Endothelial cell of umbilical vein (primary cell): Measurements from ENCODE around the gene TMEM186. TPM values are rescaled to one million over a fixed set of nuclear protein-coding genes. Genes with fewer than 3 reads are reported as not detected.

Experiments used
- BruUV-seq: library from RNA; stranded (reverse); fragments of 400-500 nt; replicated peaks from 2 replicates; lab custom pipeline; 2021; lab: Mats Ljungman, UMichigan
- CTCF ChIA-PET: fragments of 300-600, 350-600 bp; sonication (Branson Sonifier 250); formaldehyde crosslinking; loops from one replicate; lab custom pipeline; 2021; ENCODE audit warnings: antibody characterized with exemption, inconsistent platforms; lab: Charles Lee
- POLR2A ChIA-PET: fragments of 300-600, 350-600 bp; sonication (Branson Sonifier 250); formaldehyde crosslinking; loops from one replicate; lab custom pipeline; 2021; ENCODE audit warnings: antibody characterized with exemption, inconsistent platforms; lab: Charles Lee
- DNase-seq: peaks from one replicate; pipeline ENCODE4 v3.0.0-alpha.2; 2011; ENCODE audit warnings: low read depth, low spot score
- FAIRE-seq: peaks from 2 replicates; lab custom pipeline; 2011; peaks lifted over from hg19 to GRCh38; lab: Jason Lieb, UNC
- H2AFZ ChIP-seq: 2 replicates; pipeline ENCODE4 v1.6.0; 2012; ENCODE audit warnings: low read depth, low read length, control low read depth, inconsistent platforms
- H3K27ac ChIP-seq: 2 replicates; pipeline ENCODE4 v1.5.1; 2011; ENCODE audit warnings: low read depth, mild to moderate bottlenecking, control low read depth, low read length, moderate library complexity; ENCODE audit not compliant: insufficient read depth
- H3K27me3 ChIP-seq, 2 experiments: 2 replicates each; pipeline versions ENCODE4 v1.6.0 to v1.6.1; 2011; ENCODE audit warnings: low read length in 2 of 2, mixed read lengths in 1 of 2; ENCODE audit not compliant: control insufficient read depth in 2 of 2, insufficient read depth in 2 of 2
- H3K36me3 ChIP-seq, 2 experiments: 2 replicates in 1 of 2; 3 replicates in 1 of 2; pipeline ENCODE4 v1.5.1; 2011; ENCODE audit warnings: low read length in 2 of 2, mild to moderate bottlenecking in 1 of 2, moderate library complexity in 1 of 2; ENCODE audit not compliant: control insufficient read depth in 2 of 2, insufficient read depth in 2 of 2; ENCODE audit errors: extremely low read depth in 1 of 2
- H3K4me1 ChIP-seq: 3 replicates; pipeline ENCODE4 v1.5.1; 2011; ENCODE audit warnings: mild to moderate bottlenecking, low read length; ENCODE audit not compliant: control insufficient read depth, insufficient read depth; ENCODE audit errors: extremely low read depth
- H3K4me2 ChIP-seq: 2 replicates; pipeline ENCODE4 v1.6.1; 2011; ENCODE audit warnings: low read length, control low read depth, mixed read lengths; ENCODE audit not compliant: insufficient read depth
- H3K4me3 ChIP-seq, 3 experiments: fragments of 200-600 bp in 1 of 3; sonication (generic), shearing (Covaris generic) in 1 of 3; replicated peaks in 1 of 3; 2 replicates each; pipeline ENCODE4 v1.5.1; 2011 to 2016; ENCODE audit warnings: control low read depth in 3 of 3, low read length in 3 of 3, mild to moderate bottlenecking in 2 of 3, inconsistent platforms in 1 of 3, low read depth in 1 of 3, moderate library complexity in 1 of 3; ENCODE audit not compliant: insufficient read depth in 1 of 3
- H3K79me2 ChIP-seq: 2 replicates; pipeline ENCODE4 v1.6.0; 2012; ENCODE audit warnings: low read length, inconsistent platforms; ENCODE audit not compliant: control insufficient read depth, insufficient read depth
- H3K9ac ChIP-seq: replicated peaks from 2 replicates; pipeline ENCODE3; 2011; ENCODE audit warnings: low read length, control low read depth; ENCODE audit not compliant: insufficient read depth; ENCODE audit errors: extremely low read depth
- H3K9me1 ChIP-seq: replicated peaks from 3 replicates; pipeline ENCODE4 v1.6.0; 2011; ENCODE audit warnings: mild to moderate bottlenecking, low read length; ENCODE audit not compliant: control insufficient read depth, insufficient read depth; ENCODE audit errors: extremely low read depth
- H3K9me3 ChIP-seq: replicated peaks from 2 replicates; pipeline ENCODE4 v1.5.1; 2012; ENCODE audit warnings: low read length, inconsistent platforms; ENCODE audit not compliant: control insufficient read depth, insufficient read depth
- H4K20me1 ChIP-seq: replicated peaks from 2 replicates; pipeline ENCODE3; 2011; ENCODE audit warnings: mild to moderate bottlenecking, low read length; ENCODE audit not compliant: control insufficient read depth, insufficient read depth; ENCODE audit errors: extremely low read depth
- CTCF ChIP-seq, 2 donors: IDR thresholded peaks; 1 replicate in 1 of 2; 2 replicates in 1 of 2; pipeline ENCODE4 v1.5.1; 2011; ENCODE audit warnings: low read length in 2 of 2, mild to moderate bottlenecking in 2 of 2, moderate library complexity in 2 of 2, control low read depth in 1 of 2, inconsistent platforms in 1 of 2, low read depth in 1 of 2; ENCODE audit not compliant: insufficient read depth in 1 of 2; ENCODE audit errors: extremely low read depth in 1 of 2
- EZH2 ChIP-seq: IDR thresholded peaks from 2 replicates; pipeline ENCODE4 v1.6.1; 2012; ENCODE audit warnings: borderline replicate concordance, low read depth, mild to moderate bottlenecking, moderate library complexity, low read length, inconsistent platforms; ENCODE audit not compliant: severe bottlenecking
- FOS ChIP-seq: IDR thresholded peaks from 2 replicates; pipeline ENCODE4 v1.6.1; 2011; ENCODE audit warnings: mild to moderate bottlenecking, low read length, moderate library complexity, borderline replicate concordance; ENCODE audit not compliant: insufficient read depth
- GATA2 ChIP-seq: IDR thresholded peaks from 2 replicates; pipeline ENCODE4 v1.7.0; 2011; ENCODE audit warnings: low read depth, mild to moderate bottlenecking, moderate library complexity, mixed read lengths, low read length; ENCODE audit not compliant: insufficient read length, insufficient read depth
- JUN ChIP-seq: IDR thresholded peaks from 2 replicates; pipeline ENCODE4 v1.6.1; 2011; ENCODE audit warnings: borderline replicate concordance, low read depth; ENCODE audit not compliant: insufficient read length, insufficient read depth
- MAX ChIP-seq: IDR thresholded peaks from 2 replicates; pipeline ENCODE4 v1.6.1; 2011; ENCODE audit not compliant: insufficient read depth, insufficient read length
- MYC ChIP-seq: IDR thresholded peaks from one replicate; pipeline ENCODE4 v1.6.1; 2011; ENCODE audit warnings: mild to moderate bottlenecking, low read depth, low read length
- POLR2A ChIP-seq: IDR thresholded peaks from 2 replicates; pipeline ENCODE4 v1.6.1; 2012; ENCODE audit warnings: low read depth, mild to moderate bottlenecking, control low read depth, low read length
- POLR2AphosphoS5 ChIP-seq: IDR thresholded peaks from 2 replicates; pipeline ENCODE4 v1.6.1; 2012; ENCODE audit warnings: low read depth, mild to moderate bottlenecking, control low read depth, low read length, moderate library complexity; ENCODE audit not compliant: insufficient read depth
- dilution Hi-C: fragments of 300-500 bp; cut with MboI; formaldehyde crosslinking; loops from one replicate; pipeline ENCODE4 v1.15.0; 2019; ENCODE audit warnings: low sequenced_read_pairs; ENCODE audit not compliant: extremely low pct_ligation_motif_present
- intact Hi-C: fragments of 100-400 bp; cut with micrococcal nuclease; formaldehyde crosslinking; loops from one replicate; pipeline ENCODE4 v1.10.0; 2022
- polyA plus RNA-seq, 4 experiments: library from polyadenylated mRNA; depleted of rRNA in 3 of 4; stranded (reverse) in 3 of 4; unstranded in 1 of 4; fragments of >200 nt; gene quantifications; 2 replicates each; pipeline versions ENCODE4 v1.2.1 to v1.2.3, GENCODE V29; 2011 to 2012; ENCODE audit warnings: missing spikeins in 1 of 4
- total RNA-seq: library from RNA; stranded (reverse); gene quantifications from 2 replicates; pipeline ENCODE4 v1.2.3, GENCODE V29; 2021

TMEM186 gene
- total and polyA plus RNA-seq, 2 donors (not counting 3 experiments of a cell fraction or from before 2014, with no cell fraction given) = 8.0 to 9.6 TPM

- no peak overlapping the region for H3K27ac ChIP-seq
- no TSS peak for BruUV-seq
These were observed 14.9 kb upstream of the TMEM186 start for GRCh38 chr16:8812162-8812843.

More at GRCh38 chr16:8812162-8812843, 14.9 kb upstream of the TMEM186 start:
- no peaks in the 10 kb centered on the region for H3K9me3 ChIP-seq
- FAIRE-seq (no peak), DNase-seq (no peak)
- TF ChIP-seq GATA2 (no peak), EZH2 (no peak), POLR2AphosphoS5 (no peak), POLR2A (no peak), MYC (no peak), CTCF (IDR thresholded peaks at IDR 0.05; ENCODE audit: extremely low read depth in 1 of 2, insufficient read depth in 1 of 2, low read depth in 1 of 2, low read length in 2 of 2) (no peak), FOS (no peak), JUN (no peak), MAX (no peak)
- ChIA-PET CTCF (no interaction called here), POLR2A (no interaction called here)
- H3K79me2 ChIP-seq = peaks cover 6% of the 10 kb centered on the region
- H3K9ac ChIP-seq = no peak overlapping the region
- no peak overlapping the region for H2AFZ ChIP-seq
- H3K4me3 ChIP-seq = no peak overlapping the region
- no peaks in the 10 kb centered on the region for H4K20me1 ChIP-seq
- no peaks in the 10 kb centered on the region for H3K4me1 ChIP-seq
- intact Hi-C loops (no loop called here), dilution Hi-C loops (no loop called here)
- no peaks in the 10 kb centered on the region for H3K9me1 ChIP-seq
- H3K4me2 ChIP-seq = no peak overlapping the region
- H3K36me3 ChIP-seq = peaks cover 53 to 56% of the 10 kb centered on the region in 2 experiments
- H3K27me3 ChIP-seq = no peaks in the 10 kb centered on the region
